GM12891 (cell line): ENCODE data around the gene BRD9. TPM values are rescaled to one million over a fixed set of nuclear protein-coding genes. Genes with fewer than 3 reads are reported as not detected.
"Not testable (repeated sequence)": the region's sequence is repeated elsewhere in the genome, so short reads cannot be mapped to it uniquely, and the experiment has no call there.

Experiments used
- DNase-seq: peaks from one replicate; pipeline ENCODE4 v3.0.0; 2011; ENCODE audit warnings: low spot score; ENCODE audit not compliant: insufficient read length
- FAIRE-seq: peaks from 2 replicates; lab custom pipeline; 2011; peaks lifted over from hg19 to GRCh38; lab: Jason Lieb, UNC
- PAX5 ChIP-seq: IDR thresholded peaks from 2 replicates; pipeline ENCODE4 v1.6.1; 2011; ENCODE audit warnings: low read length, moderate library complexity, mild to moderate bottlenecking; ENCODE audit not compliant: insufficient read depth, severe bottlenecking
- POLR2A ChIP-seq: IDR thresholded peaks from 2 replicates; pipeline ENCODE4 v1.6.1; 2011; ENCODE audit warnings: low read depth, low read length, control low read depth
- POLR2AphosphoS5 ChIP-seq: IDR thresholded peaks from 2 replicates; pipeline ENCODE4 v1.6.1; 2011; ENCODE audit warnings: low read depth, low read length, control low read depth
- POU2F2 ChIP-seq: IDR thresholded peaks from 2 replicates; pipeline ENCODE4 v1.6.1; 2011; ENCODE audit warnings: low read depth, mild to moderate bottlenecking, control low read depth, low read length, moderate library complexity
- SPI1 ChIP-seq: IDR thresholded peaks from 2 replicates; pipeline ENCODE4 v1.6.1; 2011; ENCODE audit warnings: low read depth, low read length, control low read depth
- TAF1 ChIP-seq: IDR thresholded peaks from 2 replicates; pipeline ENCODE4 v1.6.1; 2011; ENCODE audit warnings: low read depth, low read length, control low read depth
- polyA plus RNA-seq: library from polyadenylated mRNA; unstranded; fragments of >200 nt; gene quantifications from one replicate; pipeline ENCODE4 v1.2.1, GENCODE V29; 2012; ENCODE audit warnings: low read depth, missing spikeins, inconsistent platforms; ENCODE audit not compliant: missing spikeins

Gene BRD9
- 27.5 TPM for polyA plus RNA-seq

- DNase-seq (peak; percentile 100), FAIRE-seq (peak; percentile 57)
- TF ChIP-seq TAF1 (peak; percentile 47), POU2F2 (no peak), POLR2A (no peak; the same call in 1 of the 2 replicates), PAX5 (no peak), POLR2AphosphoS5 (peak; percentile 72)
Measured at GRCh38 chr5:892394-893136, at the start of gene BRD9, which contains the start of gene TRIP13. Gene BRD9 (minus strand): TSS chr5:892801. CDS start chr5:892657, 144 bp downstream. Gene TRIP13 (plus strand): TSS chr5:892884. CDS start chr5:892999, 115 bp downstream.

GRCh38 chr5:940741-941140 is 48.1 kb upstream of the BRD9 start:
- DNase-seq, FAIRE-seq: not testable (repeated sequence)

- no peak for FAIRE-seq
- TF ChIP-seq POLR2A (no peak), POLR2AphosphoS5 (no peak), POU2F2 (no peak), PAX5 (no peak), TAF1 (no peak), SPI1 (no peak)
- no peak for DNase-seq
Measured at GRCh38 chr5:939368-939767, 46.8 kb upstream of the BRD9 start.

- TF ChIP-seq TAF1 (no peak), POU2F2 (no peak), PAX5 (no peak), POLR2A (no peak), SPI1 (no peak), POLR2AphosphoS5 (no peak)
- DNase-seq (no peak), FAIRE-seq (no peak)
Measured at GRCh38 chr5:937151-937924, 44.7 kb upstream of the BRD9 start.

GRCh38 chr5:936149-937144 is 43.8 kb upstream of the BRD9 start:
- no peak for TF ChIP-seq POU2F2
- no peak for TF ChIP-seq POLR2A
- no peak for TF ChIP-seq POLR2AphosphoS5
- no peak for TF ChIP-seq TAF1
- no peak for TF ChIP-seq SPI1
- TF ChIP-seq PAX5 = no peak
- DNase-seq (no peak), FAIRE-seq (no peak)

- TF ChIP-seq POLR2A (no peak), POU2F2 (no peak), PAX5 (no peak)
- DNase-seq (no peak), FAIRE-seq (no peak)
Measured at GRCh38 chr5:935510-936084, 43.0 kb upstream of the BRD9 start.

- FAIRE-seq, DNase-seq: not testable (repeated sequence)
Measured at GRCh38 chr5:934381-934967, 41.9 kb upstream of the BRD9 start.

- not testable (repeated sequence) for FAIRE-seq, DNase-seq
Measured at GRCh38 chr5:933951-934350, 41.4 kb upstream of the BRD9 start.

- no peak for FAIRE-seq
- TF ChIP-seq POLR2AphosphoS5 (no peak), PAX5 (no peak), SPI1 (no peak), POU2F2 (no peak), POLR2A (no peak), TAF1 (no peak)
- DNase-seq = no peak
Measured at GRCh38 chr5:933251-933861, 40.8 kb upstream of the BRD9 start.
